IPS DF 19.7 (cell line): ENCODE measurements around the gene CLMP.
A peak's percentile ranks its signal among the peaks of the same experiment; 100 is the strongest.
"Not testable (repeated sequence)": the region's sequence is repeated elsewhere in the genome, so short reads cannot be mapped to it uniquely, and the experiment has no call there.

Experiments
- DNase-seq: peaks from one replicate; pipeline ENCODE4 v3.0.0-alpha.2; 2013; ENCODE audit warnings: low read depth, low spot score

CLMP gene

GRCh38 chr11:123059041-123059920 is 135.8 kb downstream of the CLMP start:
- not testable (repeated sequence) for DNase-seq

DNA sequence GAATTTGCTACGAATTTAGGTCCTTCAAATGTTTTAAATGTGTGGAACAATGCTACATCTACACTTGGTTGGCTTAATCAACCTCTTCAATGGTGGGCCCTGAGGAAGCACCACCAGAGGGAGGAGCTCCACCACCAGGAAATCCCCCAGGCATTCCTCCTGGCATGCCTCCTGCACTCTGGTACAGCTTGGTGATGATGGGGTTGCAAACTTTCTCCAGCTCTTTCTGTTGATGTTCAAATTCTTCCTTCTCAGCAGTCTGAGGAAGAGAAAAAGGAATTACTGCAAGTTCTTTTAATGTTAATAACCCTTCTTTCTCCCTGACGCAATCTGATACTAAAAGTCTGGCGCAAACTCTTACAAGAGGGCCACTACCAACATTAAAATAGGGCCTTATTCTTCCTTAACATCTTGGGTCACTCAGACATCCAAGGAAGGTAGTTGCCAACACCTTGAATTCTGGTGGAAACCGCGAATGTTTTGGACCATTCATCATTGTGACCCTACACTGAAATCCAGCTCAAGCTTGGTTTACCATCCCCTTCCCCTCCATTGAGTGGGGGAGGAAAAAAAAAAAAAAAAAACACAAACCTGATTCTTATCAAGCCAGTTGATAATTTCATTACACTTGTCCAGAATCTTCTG is 137.3 kb downstream of the CLMP start:
- no peak for DNase-seq

- no peak for DNase-seq
Measured at GRCh38 chr11:123056835-123057491, 138.1 kb downstream of the CLMP start.

GRCh38 chr11:123055191-123055901 is 139.7 kb downstream of the CLMP start:
- no peak for DNase-seq

DNA sequence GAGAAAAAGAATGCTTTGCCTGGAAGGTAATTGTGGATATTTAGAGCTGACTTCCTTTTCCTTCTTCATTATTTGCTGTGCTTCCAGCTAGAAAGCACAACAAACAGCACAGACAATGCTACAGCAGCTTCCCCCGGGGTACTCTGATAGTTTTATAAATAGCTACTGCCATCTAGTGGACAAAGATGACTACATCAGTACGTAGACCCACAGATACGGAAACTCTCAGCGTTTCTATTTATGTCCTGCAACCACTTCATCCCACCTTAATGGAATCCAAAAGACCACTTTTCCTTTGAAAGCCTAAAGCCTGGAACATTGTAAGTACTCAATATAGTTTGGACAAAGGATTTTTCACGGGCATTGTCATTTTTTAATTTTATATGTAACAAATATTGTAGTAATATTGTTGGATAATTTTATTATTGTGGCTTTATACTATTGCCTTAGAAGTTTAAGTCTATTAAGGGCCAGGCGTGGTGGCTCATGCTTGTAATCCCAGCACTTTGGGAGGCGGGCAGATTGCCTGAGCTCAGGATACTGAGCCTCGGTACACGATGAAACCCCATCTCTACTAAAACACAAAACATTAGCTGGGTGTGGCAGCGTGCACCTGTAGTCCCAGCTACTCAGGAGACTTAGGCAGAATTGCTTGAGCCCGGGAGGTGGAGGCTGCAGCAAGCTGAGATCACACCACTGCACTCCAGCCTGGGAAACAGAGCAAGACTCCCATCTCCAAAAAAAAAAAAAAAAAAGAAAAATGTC is 140.6 kb downstream of the CLMP start:
- DNase-seq = peak; percentile 42

GRCh38 chr11:123052901-123053721 is 141.9 kb downstream of the CLMP start:
- DNase-seq = no peak

- no peak for DNase-seq
Measured at GRCh38 chr11:123051634-123052033, 143.4 kb downstream of the CLMP start.

GRCh38 chr11:123051146-123051545 is 143.9 kb downstream of the CLMP start:
- no peak for DNase-seq

- DNase-seq = no peak
Measured at GRCh38 chr11:123047947-123048293, 147.1 kb downstream of the CLMP start.

DNA sequence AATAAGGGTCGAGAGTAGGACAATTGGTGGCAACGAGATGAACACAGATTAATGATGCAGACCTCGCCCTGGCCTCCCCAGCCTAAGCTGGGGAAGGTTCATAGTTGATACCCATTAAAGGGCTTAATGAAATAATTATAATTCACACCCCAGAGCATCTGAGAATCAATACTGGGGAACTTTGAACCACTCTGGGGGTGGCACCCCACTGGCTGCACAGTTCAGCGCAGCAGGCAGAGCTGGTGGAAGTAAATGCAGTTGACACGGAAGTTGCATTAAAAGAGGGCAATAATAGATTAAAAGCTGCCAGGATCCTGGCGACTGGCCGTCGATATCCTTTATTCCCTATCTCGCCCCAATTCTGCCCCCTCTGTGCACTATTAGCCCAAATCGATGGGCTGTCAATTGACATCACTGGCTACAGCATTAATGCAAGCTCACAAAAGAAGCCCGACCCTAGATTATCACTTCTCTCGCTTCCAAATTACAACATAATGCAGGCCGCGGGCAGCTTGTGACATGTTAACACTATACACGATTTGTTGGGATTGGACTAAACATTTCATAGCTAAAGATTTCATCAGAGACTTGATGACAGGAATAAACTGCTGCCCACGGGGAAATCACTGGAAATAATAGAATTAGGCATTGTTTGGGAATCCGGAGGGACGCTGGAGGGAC is 147.6 kb downstream of the CLMP start:
- no peak for DNase-seq

DNA sequence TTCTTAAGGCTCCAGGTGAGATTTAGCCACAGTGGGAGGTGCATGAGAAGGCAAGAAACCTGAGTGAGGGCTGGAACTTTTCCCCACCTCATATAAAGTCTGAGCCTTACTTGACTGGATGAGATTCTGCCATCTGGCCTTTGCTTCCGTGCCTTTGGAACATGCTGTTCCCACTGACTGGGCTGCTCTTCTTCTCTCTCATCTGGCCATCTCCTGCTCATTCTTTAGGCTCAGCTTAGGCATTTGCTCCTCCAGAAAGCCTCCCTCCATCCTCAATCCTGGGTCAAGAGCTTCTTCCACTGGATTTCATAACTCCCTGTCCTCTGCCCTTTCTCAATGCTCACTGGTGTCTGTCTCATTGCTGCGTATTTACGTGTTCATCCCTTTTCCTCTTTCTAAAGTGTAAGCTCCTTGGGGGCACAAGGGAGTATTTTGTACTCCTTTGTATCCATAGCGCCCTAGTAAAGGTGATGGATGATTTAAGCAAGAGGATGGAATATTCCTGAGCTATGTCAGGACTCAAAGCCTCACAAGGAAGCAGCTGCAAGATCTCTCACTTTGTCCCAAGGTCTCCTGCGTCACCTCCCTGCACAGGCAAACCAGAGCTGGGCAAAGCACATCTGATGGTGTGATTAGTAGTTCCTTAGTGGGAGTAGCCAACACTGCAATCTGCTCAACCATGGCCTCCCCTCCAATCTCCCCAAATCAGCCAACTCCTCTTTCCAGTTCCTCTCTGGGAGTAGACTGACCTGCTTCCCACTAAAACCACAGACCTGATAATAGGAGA is 148.4 kb downstream of the CLMP start:
- no peak for DNase-seq

- DNase-seq = no peak
Measured at GRCh38 chr11:123045101-123045500, 149.9 kb downstream of the CLMP start.

DNA sequence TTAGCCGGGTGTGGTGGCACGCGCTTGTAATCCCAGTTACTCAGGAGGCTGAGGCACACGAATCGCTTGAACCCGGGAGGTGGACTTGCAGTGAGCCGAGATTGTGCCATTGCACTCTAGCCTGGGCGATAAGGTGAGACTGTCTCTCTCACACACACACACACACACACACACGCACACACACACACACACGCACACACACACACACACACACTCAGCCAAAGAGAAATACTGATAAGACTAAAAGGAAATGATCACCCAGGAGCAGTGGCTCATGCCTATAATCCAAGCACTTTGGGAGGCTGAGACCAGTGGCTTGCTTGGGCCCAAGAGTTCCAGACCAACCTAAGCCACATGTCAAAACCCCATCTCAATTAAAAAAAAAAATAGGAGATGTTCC is 153.9 kb downstream of the CLMP start:
- DNase-seq = no peak

- no peak for DNase-seq
Measured at GRCh38 chr11:123040111-123040432, 155.0 kb downstream of the CLMP start.

- DNase-seq = no peak
Measured at GRCh38 chr11:123035831-123036230, 159.2 kb downstream of the CLMP start.

DNA sequence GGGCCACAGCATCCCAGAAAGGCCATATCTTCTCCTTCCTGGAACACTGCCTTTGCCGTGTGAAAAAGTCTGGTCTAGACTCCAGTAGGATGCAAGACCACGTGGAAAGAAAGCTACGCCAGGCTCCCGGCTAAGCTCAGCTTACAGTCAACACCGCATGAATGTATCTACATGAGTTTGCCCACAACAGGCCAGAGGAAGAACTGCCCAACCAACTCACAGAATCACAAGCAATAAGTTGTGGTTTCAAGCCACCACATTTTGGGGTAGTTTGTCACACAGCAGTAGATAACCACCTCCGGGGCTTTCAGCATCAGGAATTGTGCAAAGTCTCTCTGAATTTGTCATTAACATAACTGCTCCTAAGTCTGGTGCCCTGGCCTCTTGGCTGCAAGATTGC is 160.5 kb downstream of the CLMP start:
- no peak for DNase-seq

GRCh38 chr11:123033895-123034294 is 161.2 kb downstream of the CLMP start:
- DNase-seq = no peak

- DNase-seq = no peak
Measured at GRCh38 chr11:123030517-123030916, 164.5 kb downstream of the CLMP start.

DNA sequence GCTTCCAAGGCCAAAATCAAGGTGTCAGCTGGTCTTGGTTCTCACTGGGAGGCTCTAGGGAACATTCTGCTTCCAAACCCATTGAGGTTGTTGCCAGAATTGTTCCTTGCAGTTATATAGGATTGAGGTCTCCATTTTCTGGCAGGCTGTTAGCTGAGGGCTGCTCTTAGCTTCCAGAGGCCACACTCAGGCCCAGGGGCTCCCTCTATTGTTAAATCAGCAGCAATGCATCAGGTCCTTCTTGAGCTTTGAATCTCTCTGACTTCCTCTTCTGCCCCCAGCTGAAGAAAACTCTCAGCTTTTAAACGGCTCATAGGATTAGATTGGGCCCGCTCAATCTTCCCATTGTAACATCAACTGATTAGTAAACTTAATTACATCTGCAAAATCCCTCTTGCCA is 174.1 kb downstream of the CLMP start:
- DNase-seq = peak; percentile 42
